NB4 (cell line): ENCODE results near the gene SLC5A9.
"Not testable (repeated sequence)": the region's sequence is repeated elsewhere in the genome, so short reads cannot be mapped to it uniquely, and the experiment has no call there.

ENCODE experiments used
- DNase-seq: peaks from one replicate; pipeline ENCODE4 v3.0.0; 2010; ENCODE audit warnings: low read depth
- H3K4me3 ChIP-seq: one replicate; pipeline ENCODE4 v1.5.1; 2011; ENCODE audit warnings: mild to moderate bottlenecking, low read depth, low read length, moderate library complexity
- MAX ChIP-seq: IDR thresholded peaks from 2 replicates; pipeline ENCODE4 v1.6.1; 2011; ENCODE audit warnings: low read depth, low read length
- MYC ChIP-seq: IDR thresholded peaks from 2 replicates; pipeline ENCODE4 v1.6.1; 2011; ENCODE audit warnings: low read depth, low read length
- POLR2A ChIP-seq: IDR thresholded peaks from 2 replicates; pipeline ENCODE4 v1.6.1; 2011; ENCODE audit warnings: mild to moderate bottlenecking; ENCODE audit not compliant: insufficient read length; ENCODE audit errors: extremely low read depth
- TF ChIP-seq, protein P1 (sequence below): IDR thresholded peaks from one replicate; pipeline ENCODE4 v1.5.1; 2012; ENCODE audit warnings: low read depth, low read length

SLC5A9 gene

GRCh38 chr1:48207536-48208075 is 14.9 kb upstream of the SLC5A9 start:
- DNase-seq = no peak
- TF ChIP-seq, protein P1, sequence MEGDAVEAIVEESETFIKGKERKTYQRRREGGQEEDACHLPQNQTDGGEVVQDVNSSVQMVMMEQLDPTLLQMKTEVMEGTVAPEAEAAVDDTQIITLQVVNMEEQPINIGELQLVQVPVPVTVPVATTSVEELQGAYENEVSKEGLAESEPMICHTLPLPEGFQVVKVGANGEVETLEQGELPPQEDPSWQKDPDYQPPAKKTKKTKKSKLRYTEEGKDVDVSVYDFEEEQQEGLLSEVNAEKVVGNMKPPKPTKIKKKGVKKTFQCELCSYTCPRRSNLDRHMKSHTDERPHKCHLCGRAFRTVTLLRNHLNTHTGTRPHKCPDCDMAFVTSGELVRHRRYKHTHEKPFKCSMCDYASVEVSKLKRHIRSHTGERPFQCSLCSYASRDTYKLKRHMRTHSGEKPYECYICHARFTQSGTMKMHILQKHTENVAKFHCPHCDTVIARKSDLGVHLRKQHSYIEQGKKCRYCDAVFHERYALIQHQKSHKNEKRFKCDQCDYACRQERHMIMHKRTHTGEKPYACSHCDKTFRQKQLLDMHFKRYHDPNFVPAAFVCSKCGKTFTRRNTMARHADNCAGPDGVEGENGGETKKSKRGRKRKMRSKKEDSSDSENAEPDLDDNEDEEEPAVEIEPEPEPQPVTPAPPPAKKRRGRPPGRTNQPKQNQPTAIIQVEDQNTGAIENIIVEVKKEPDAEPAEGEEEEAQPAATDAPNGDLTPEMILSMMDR = no peak
- H3K4me3 ChIP-seq = no peak overlapping the region

- H3K4me3 ChIP-seq = no peak overlapping the region
- TF ChIP-seq, protein P1 = no peak
- TF ChIP-seq MAX = no peak
- no peak for TF ChIP-seq POLR2A
- no peak for TF ChIP-seq MYC
- DNase-seq = no peak
These were observed 14.3 kb upstream of the SLC5A9 start for GRCh38 chr1:48208251-48208650.

GRCh38 chr1:48208652-48209051 is 13.9 kb upstream of the SLC5A9 start:
- TF ChIP-seq, protein P1 = no peak
- no peak for TF ChIP-seq MAX
- TF ChIP-seq MYC = no peak
- TF ChIP-seq POLR2A = no peak
- H3K4me3 ChIP-seq = no peak overlapping the region
- no peak for DNase-seq

GRCh38 chr1:48213462-48213861 is 9.1 kb upstream of the SLC5A9 start:
- DNase-seq, H3K4me3 ChIP-seq: not testable (repeated sequence)

GRCh38 chr1:48214366-48214765 is 8.2 kb upstream of the SLC5A9 start:
- H3K4me3 ChIP-seq, DNase-seq: not testable (repeated sequence)

DNA sequence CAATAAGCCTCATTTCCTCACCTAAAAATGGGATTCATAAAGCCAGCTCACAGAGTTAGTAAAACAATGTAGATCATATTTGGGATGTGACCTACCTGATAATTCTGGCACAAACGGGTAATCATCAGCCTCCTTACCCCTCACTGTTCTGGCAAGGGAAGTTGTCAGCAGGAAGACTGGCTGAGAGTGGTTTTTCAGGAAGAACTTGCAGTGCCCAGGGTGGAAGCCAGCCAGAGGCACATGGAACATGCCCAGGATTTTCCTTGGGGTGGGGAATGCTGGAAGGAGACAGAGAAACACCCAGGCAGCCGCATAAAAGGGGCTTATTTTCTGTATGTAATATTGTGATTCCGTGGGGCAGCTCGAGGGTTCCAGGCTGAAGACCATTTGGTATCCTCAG is 7.7 kb upstream of the SLC5A9 start:
- H3K4me3 ChIP-seq = no peak overlapping the region
- TF ChIP-seq MAX (no peak), MYC (no peak), POLR2A (no peak)
- TF ChIP-seq, protein P1 = no peak
- no peak for DNase-seq

DNA sequence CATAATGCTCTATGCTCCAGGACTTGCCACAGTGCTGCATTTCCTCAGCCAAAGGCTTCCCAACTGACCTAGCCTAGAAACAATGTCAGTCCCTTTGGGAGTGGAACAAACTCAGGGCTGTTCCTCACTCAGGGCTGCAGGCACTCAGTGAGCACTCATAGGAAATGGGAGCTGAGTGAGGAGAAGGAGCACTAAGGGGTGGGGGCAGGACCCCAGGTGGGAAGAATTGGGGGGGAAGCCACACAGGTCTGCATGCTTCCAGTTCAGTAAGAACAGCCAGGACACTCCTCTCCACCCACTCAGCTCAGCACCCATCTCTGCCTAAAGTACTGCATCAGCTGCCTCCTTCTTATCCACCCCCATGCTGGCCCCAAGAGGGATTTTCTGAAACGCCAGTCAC is 7.3 kb upstream of the SLC5A9 start:
- H3K4me3 ChIP-seq = no peak overlapping the region
- DNase-seq = no peak
- TF ChIP-seq POLR2A (no peak), MAX (no peak), MYC (no peak)
- TF ChIP-seq, protein P1 = no peak
